ENCODE data around the gene PCDHA3. TPM values are rescaled to one million over a fixed set of nuclear protein-coding genes. Genes with fewer than 3 reads are reported as not detected.
"Not testable (repeated sequence)": the region's sequence is repeated elsewhere in the genome, so short reads cannot be mapped to it uniquely, and the experiment has no call there.

PCDHA3 gene
- total RNA-seq (under 1 TPM; 0.33 to 0.36 TPM), polyA plus RNA-seq (under 1 TPM; 0.25 to 0.38 TPM)
- long read RNA-seq, donor 1 = 0 reads
- long read RNA-seq, donor 2 = 0 reads

DNA sequence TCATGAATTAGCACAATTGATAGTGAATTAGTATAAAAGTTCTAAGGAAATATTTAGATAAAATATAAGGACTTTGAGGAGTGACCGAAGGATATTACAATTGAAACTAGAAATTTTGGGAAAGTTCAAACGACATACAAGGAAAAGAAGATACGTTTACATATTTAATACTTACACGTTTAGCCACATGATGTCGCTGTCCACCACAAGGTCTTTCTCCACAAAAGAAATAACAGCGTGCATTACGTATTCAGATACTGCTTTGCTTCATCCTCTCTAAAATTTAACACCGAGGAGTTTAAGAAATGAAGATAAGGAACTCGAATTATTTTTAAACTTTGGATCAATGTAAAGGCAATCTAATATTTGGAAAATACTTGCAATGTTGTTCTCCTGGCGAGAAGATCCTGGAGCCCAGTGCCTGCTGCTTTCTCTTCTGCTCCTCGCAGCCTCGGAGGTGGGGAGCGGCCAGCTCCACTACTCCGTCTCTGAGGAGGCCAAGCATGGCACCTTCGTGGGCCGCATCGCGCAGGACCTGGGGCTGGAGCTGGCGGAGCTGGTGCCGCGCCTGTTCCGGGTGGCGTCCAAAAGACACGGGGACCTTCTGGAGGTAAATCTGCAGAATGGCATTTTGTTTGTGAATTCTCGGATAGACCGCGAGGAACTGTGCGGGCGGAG, at the start of gene PCDHA3:
PCDHA3 (plus strand) TSS at position 242 of the 678 bp plus-strand sequence.
- H3K27ac ChIP-seq (ENCODE audit: low read depth in 1 of 2, low read length in 2 of 2) = no peak within 1 kb of the TSS
- H3K4me3 ChIP-seq (ENCODE audit: low read length in 2 of 2) = no peak within 1 kb of the TSS
- H3K36me3 ChIP-seq (ENCODE audit: control insufficient read depth in 1 of 2, insufficient read depth in 2 of 2, low read length in 1 of 2) = no peaks in the 10 kb centered on the region
- no peaks in the 10 kb centered on the region for H3K4me1 ChIP-seq (ENCODE audit: control insufficient read depth in 1 of 2, insufficient read depth in 2 of 2, low read length in 2 of 2)
- peaks cover 24% of the 10 kb centered on the region for H3K9me3 ChIP-seq (ENCODE audit: control insufficient read depth, low read length)
- ATAC-seq (ENCODE audit: low FRiP score) = no peak
- H3K27me3 ChIP-seq (ENCODE audit: control insufficient read depth in 1 of 2, insufficient read depth in 2 of 2, low read length in 1 of 2) = no peaks in the 10 kb centered on the region
- DNase-seq = no peak
- intact Hi-C loops (cut with DNase I) = loop anchor here in 1 of 2 donors (10.0 kb wide), 1 partner anchor 244 kb away; no protein-coding TSS in a partner anchor
- 12 to 14% methylated on average over 29 of the region's 29 CpGs for WGBS, 2 donors

DNA sequence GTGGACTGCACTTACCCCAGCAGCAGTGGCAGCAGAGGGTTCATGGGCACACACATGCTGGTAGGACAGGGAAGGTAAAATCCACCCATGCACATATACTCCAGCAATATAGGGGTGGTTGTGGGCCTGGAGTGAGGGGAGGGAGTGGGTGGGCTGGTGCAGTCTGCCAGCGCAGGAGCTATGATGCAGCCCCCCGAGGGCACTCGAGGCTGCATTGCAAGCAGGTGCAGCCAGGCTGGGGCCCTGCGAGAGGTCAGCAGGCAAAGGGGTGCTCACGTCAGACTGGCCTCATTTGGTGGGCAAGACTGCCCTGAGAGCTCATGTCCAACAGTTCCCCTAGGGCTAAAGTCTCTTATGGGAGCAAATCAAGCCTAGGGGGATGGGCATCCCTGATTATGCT, 47.3 kb upstream of the PCDHA3 start:
- ATAC-seq (ENCODE audit: low FRiP score) = no peak
- WGBS, 2 donors = 66 to 81% methylated on average over 5 of the region's 5 CpGs

DNA sequence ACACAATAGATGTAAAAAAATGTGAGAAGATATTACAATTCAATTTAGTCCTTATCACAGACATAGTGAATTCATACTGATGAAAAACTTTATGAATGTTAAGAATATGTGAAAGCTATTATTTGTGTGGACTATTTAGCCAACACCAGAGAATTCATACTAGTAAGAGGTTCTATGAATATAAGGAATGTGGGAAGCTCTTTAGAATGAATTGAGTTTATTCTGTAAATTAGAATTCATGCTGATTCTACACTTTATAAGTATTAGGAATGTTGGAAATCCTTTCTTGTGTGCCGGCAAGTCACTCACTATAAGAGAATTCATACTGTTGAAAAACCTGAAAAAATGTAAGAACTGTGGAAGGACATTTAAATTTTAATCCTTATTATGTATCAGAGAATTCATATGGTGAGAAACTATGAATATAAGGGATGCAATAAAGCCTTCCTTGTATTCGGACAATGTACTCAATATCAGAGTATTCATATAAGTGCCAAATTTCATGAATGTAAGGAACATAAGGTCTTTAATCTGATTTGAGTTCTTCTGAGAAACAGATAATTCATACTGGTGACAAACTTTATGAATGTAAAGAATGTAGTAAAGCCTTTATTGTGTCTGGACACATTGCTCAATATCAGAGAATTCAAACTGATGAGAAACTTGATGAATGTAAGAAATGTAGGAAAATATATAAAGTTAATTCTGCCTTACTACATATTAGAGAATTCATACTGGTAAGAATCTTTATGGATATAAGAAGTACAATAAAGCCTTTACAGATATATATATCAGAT, 36.5 kb upstream of the PCDHA3 start:
- Histone ChIP-seq H3K27me3 (ENCODE audit: control insufficient read depth in 1 of 2, insufficient read depth in 2 of 2, low read length in 1 of 2) (no peaks in the 10 kb centered on the region), H3K4me3 (ENCODE audit: low read length in 2 of 2) (no peak overlapping the region), H3K27ac (ENCODE audit: low read depth in 1 of 2, low read length in 2 of 2) (no peak overlapping the region), H3K4me1 (ENCODE audit: control insufficient read depth in 1 of 2, insufficient read depth in 2 of 2, low read length in 2 of 2) (no peaks in the 10 kb centered on the region), H3K9me3 (ENCODE audit: control insufficient read depth, low read length) (peaks cover 17% of the 10 kb centered on the region), H3K36me3 (ENCODE audit: control insufficient read depth in 1 of 2, insufficient read depth in 2 of 2, low read length in 1 of 2) (no peaks in the 10 kb centered on the region)
- ATAC-seq (ENCODE audit: low FRiP score) (no peak), DNase-seq (no peak)
- WGBS, 2 donors = 90 to 96% methylated on average over 2 of the region's 2 CpGs
- intact Hi-C loops (cut with DNase I) = no loop called here

More for the DNA sequence above, 47.3 kb upstream of the PCDHA3 start:
- Histone ChIP-seq H3K4me3 (ENCODE audit: low read length in 2 of 2) (no peak overlapping the region), H3K27ac (ENCODE audit: low read depth in 1 of 2, low read length in 2 of 2) (no peak overlapping the region), H3K36me3 (ENCODE audit: control insufficient read depth in 1 of 2, insufficient read depth in 2 of 2, low read length in 1 of 2) (no peaks in the 10 kb centered on the region), H3K9me3 (ENCODE audit: control insufficient read depth, low read length) (peaks cover 9% of the 10 kb centered on the region), H3K4me1 (ENCODE audit: control insufficient read depth in 1 of 2, insufficient read depth in 2 of 2, low read length in 2 of 2) (no peaks in the 10 kb centered on the region), H3K27me3 (ENCODE audit: control insufficient read depth in 1 of 2, insufficient read depth in 2 of 2, low read length in 1 of 2) (no peaks in the 10 kb centered on the region)
- intact Hi-C loops (cut with DNase I) = no loop called here
- DNase-seq = no peak

DNA sequence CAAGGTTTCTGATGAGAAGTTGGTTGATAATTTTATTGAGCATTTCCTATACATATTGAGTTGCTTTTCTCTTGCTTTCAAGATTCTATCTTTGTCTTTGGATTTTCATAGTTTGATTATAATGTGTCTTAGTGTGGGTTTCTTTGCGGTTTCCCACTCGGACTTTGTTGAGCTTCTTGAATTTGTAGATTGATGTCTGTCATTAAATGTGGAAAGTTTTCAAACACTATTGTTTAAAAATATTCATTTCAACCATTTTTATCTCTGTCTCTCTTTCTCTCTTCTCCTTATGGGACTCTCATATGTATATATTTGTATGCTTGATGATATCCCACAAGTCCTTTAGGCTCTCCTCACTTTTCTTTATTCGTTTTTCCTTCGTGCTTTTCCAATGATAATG, 33.4 kb upstream of the PCDHA3 start:
- 80 to 86% methylated on average over 4 of the region's 4 CpGs for WGBS, 2 donors
- Histone ChIP-seq H3K27me3 (ENCODE audit: control insufficient read depth in 1 of 2, insufficient read depth in 2 of 2, low read length in 1 of 2) (no peaks in the 10 kb centered on the region), H3K9me3 (ENCODE audit: control insufficient read depth, low read length) (peaks cover 11% of the 10 kb centered on the region), H3K27ac (ENCODE audit: low read depth in 1 of 2, low read length in 2 of 2) (no peak overlapping the region), H3K4me1 (ENCODE audit: control insufficient read depth in 1 of 2, insufficient read depth in 2 of 2, low read length in 2 of 2) (no peaks in the 10 kb centered on the region), H3K36me3 (ENCODE audit: control insufficient read depth in 1 of 2, insufficient read depth in 2 of 2, low read length in 1 of 2) (no peaks in the 10 kb centered on the region), H3K4me3 (ENCODE audit: low read length in 2 of 2) (no peak overlapping the region)
- DNase-seq (no peak), ATAC-seq (ENCODE audit: low FRiP score) (no peak)
- intact Hi-C loops (cut with DNase I) = no loop called here

- no peak for DNase-seq
- Histone ChIP-seq H3K27me3 (ENCODE audit: control insufficient read depth in 1 of 2, insufficient read depth in 2 of 2, low read length in 1 of 2) (no peaks in the 10 kb centered on the region), H3K27ac (ENCODE audit: low read depth in 1 of 2, low read length in 2 of 2) (no peak overlapping the region), H3K4me3 (ENCODE audit: low read length in 2 of 2) (no peak overlapping the region), H3K4me1 (ENCODE audit: control insufficient read depth in 1 of 2, insufficient read depth in 2 of 2, low read length in 2 of 2) (no peaks in the 10 kb centered on the region), H3K36me3 (ENCODE audit: control insufficient read depth in 1 of 2, insufficient read depth in 2 of 2, low read length in 1 of 2) (no peaks in the 10 kb centered on the region), H3K9me3 (ENCODE audit: control insufficient read depth, low read length) (peaks cover 23% of the 10 kb centered on the region)
- ATAC-seq (ENCODE audit: low FRiP score) = no peak
- intact Hi-C loops (cut with DNase I) = no loop called here
- WGBS, 2 donors = 82 to 83% methylated on average over 1 of the region's 1 CpG
These were observed 20.3 kb upstream of the PCDHA3 start for GRCh38 chr5:140780512-140780911.

- no peak for DNase-seq
- Histone ChIP-seq H3K36me3 (ENCODE audit: control insufficient read depth in 1 of 2, insufficient read depth in 2 of 2, low read length in 1 of 2) (no peaks in the 10 kb centered on the region), H3K27ac (ENCODE audit: low read depth in 1 of 2, low read length in 2 of 2) (no peak within 1 kb of the TSS), H3K4me3 (ENCODE audit: low read length in 2 of 2) (no peak within 1 kb of the TSS), H3K4me1 (ENCODE audit: control insufficient read depth in 1 of 2, insufficient read depth in 2 of 2, low read length in 2 of 2) (no peaks in the 10 kb centered on the region), H3K27me3 (ENCODE audit: control insufficient read depth in 1 of 2, insufficient read depth in 2 of 2, low read length in 1 of 2) (no peaks in the 10 kb centered on the region), H3K9me3 (ENCODE audit: control insufficient read depth, low read length) (peaks cover 37% of the 10 kb centered on the region)
- 15 to 17% methylated on average over 29 of the region's 29 CpGs for WGBS, 2 donors
- ATAC-seq (ENCODE audit: low FRiP score) = no peak
- intact Hi-C loops (cut with DNase I) = no loop called here
These were observed 14.8 kb upstream of the PCDHA3 start, which contains the start of gene PCDHA1 for GRCh38 chr5:140785905-140786686. TSS of gene PCDHA1 (plus strand) at chr5:140786140.

- H3K27me3 ChIP-seq (ENCODE audit: control insufficient read depth in 1 of 2, insufficient read depth in 2 of 2, low read length in 1 of 2); H3K36me3 ChIP-seq (ENCODE audit: control insufficient read depth in 1 of 2, insufficient read depth in 2 of 2, low read length in 1 of 2); ATAC-seq (ENCODE audit: low FRiP score); intact Hi-C loops (cut with DNase I); H3K4me3 ChIP-seq (ENCODE audit: low read length in 2 of 2); H3K4me1 ChIP-seq (ENCODE audit: control insufficient read depth in 1 of 2, insufficient read depth in 2 of 2, low read length in 2 of 2); H3K27ac ChIP-seq (ENCODE audit: low read depth in 1 of 2, low read length in 2 of 2): not testable (repeated sequence)
- DNase-seq = peak in 1 of 2 donors; percentile 73
- WGBS, 2 donors = 30% methylated on average over 44 of the region's 44 CpGs
- H3K9me3 ChIP-seq (ENCODE audit: control insufficient read depth, low read length) = peaks cover 31% of the 10 kb centered on the region
These were observed 13.4 kb upstream of the PCDHA3 start for GRCh38 chr5:140787422-140787821.

GRCh38 chr5:140787849-140788504, 12.9 kb upstream of the PCDHA3 start:
- H3K36me3 ChIP-seq (ENCODE audit: control insufficient read depth in 1 of 2, insufficient read depth in 2 of 2, low read length in 1 of 2); H3K4me3 ChIP-seq (ENCODE audit: low read length in 2 of 2); H3K27ac ChIP-seq (ENCODE audit: low read depth in 1 of 2, low read length in 2 of 2); H3K27me3 ChIP-seq (ENCODE audit: control insufficient read depth in 1 of 2, insufficient read depth in 2 of 2, low read length in 1 of 2); H3K4me1 ChIP-seq (ENCODE audit: control insufficient read depth in 1 of 2, insufficient read depth in 2 of 2, low read length in 2 of 2); ATAC-seq (ENCODE audit: low FRiP score); intact Hi-C loops (cut with DNase I): not testable (repeated sequence)
- peaks cover 27% of the 10 kb centered on the region for H3K9me3 ChIP-seq (ENCODE audit: control insufficient read depth, low read length)
- peak in 1 of 2 donors; percentile 66 for DNase-seq
- 27 to 28% methylated on average over 64 to 70 of the region's 70 CpGs for WGBS, 2 donors
